Measurements from ENCODE around the gene VTI1A. TPM values are rescaled to one million over a fixed set of nuclear protein-coding genes. Genes with fewer than 3 reads are reported as not detected.

The VTI1A gene
- polyA plus RNA-seq, 1 donor from 2014 or later = 28.7 TPM

- H3K9me2 ChIP-seq (ENCODE audit: insufficient read depth, low read length) = no peaks in the 10 kb centered on the region
- H3K9ac ChIP-seq (ENCODE audit: low read length) = no peak overlapping the region
- no peaks in the 10 kb centered on the region for H3K27me3 ChIP-seq (ENCODE audit: insufficient read depth, low read depth, low read length)
- H3K79me2 ChIP-seq (replicated peaks; ENCODE audit: insufficient read depth, low read length) = no peaks in the 10 kb centered on the region
- H3K4me2 ChIP-seq (ENCODE audit: low read length) = no peak overlapping the region
- no peaks in the 10 kb centered on the region for H3K36me3 ChIP-seq (ENCODE audit: insufficient read depth, low read length)
- no peaks in the 10 kb centered on the region for H3F3A ChIP-seq (ENCODE audit: insufficient read depth, low read length, poor library complexity, severe bottlenecking)
- H3K9me3 ChIP-seq (ENCODE audit: low read length) = no peaks in the 10 kb centered on the region
- TF ChIP-seq MXI1 (conservative IDR thresholded peaks at IDR 0.05; ENCODE audit: poor library complexity, severe bottlenecking) (no peak), SMC3 (conservative IDR thresholded peaks at IDR 0.05; ENCODE audit: poor library complexity) (no peak), CTCF (IDR thresholded peaks at IDR 0.05; ENCODE audit: poor library complexity, severe bottlenecking) (no peak), EZH2 (IDR thresholded peaks at IDR 0.05; ENCODE audit: borderline replicate concordance, insufficient read depth, low read length, poor library complexity, severe bottlenecking) (no peak), EP300 (conservative IDR thresholded peaks at IDR 0.05; ENCODE audit: poor library complexity, severe bottlenecking) (no peak), POLR2AphosphoS5 (IDR thresholded peaks at IDR 0.05) (no peak), TAF1 (IDR thresholded peaks at IDR 0.05; ENCODE audit: low read depth) (no peak), RAD21 (conservative IDR thresholded peaks at IDR 0.05) (no peak), REST (IDR thresholded peaks at IDR 0.05; ENCODE audit: borderline replicate concordance) (no peak)
- H4K20me1 ChIP-seq (ENCODE audit: insufficient read depth) = no peaks in the 10 kb centered on the region
- no peak overlapping the region for H3K27ac ChIP-seq (ENCODE audit: low read length)
- no peak overlapping the region for H3K4me3 ChIP-seq (ENCODE audit: low read length)
- no peak overlapping the region for H2AFZ ChIP-seq (ENCODE audit: low read depth, low read length)
These were observed 328.4 kb downstream of the VTI1A start for GRCh38 chr10:112775381-112775780.

GRCh38 chr10:112775892-112776674 is 329.1 kb downstream of the VTI1A start:
- Histone ChIP-seq H3K9me3 (ENCODE audit: low read length) (no peaks in the 10 kb centered on the region), H3K9me2 (ENCODE audit: insufficient read depth, low read length) (no peaks in the 10 kb centered on the region), H2AFZ (ENCODE audit: low read depth, low read length) (no peak overlapping the region), H3K4me3 (ENCODE audit: low read length) (no peak overlapping the region), H3K4me2 (ENCODE audit: low read length) (no peak overlapping the region), H3F3A (ENCODE audit: insufficient read depth, low read length, poor library complexity, severe bottlenecking) (no peaks in the 10 kb centered on the region), H3K9ac (ENCODE audit: low read length) (no peak overlapping the region), H3K27ac (ENCODE audit: low read length) (no peak overlapping the region), H3K27me3 (ENCODE audit: insufficient read depth, low read depth, low read length) (no peaks in the 10 kb centered on the region), H4K20me1 (ENCODE audit: insufficient read depth) (no peaks in the 10 kb centered on the region), H3K79me2 (replicated peaks; ENCODE audit: insufficient read depth, low read length) (no peaks in the 10 kb centered on the region), H3K36me3 (ENCODE audit: insufficient read depth, low read length) (no peaks in the 10 kb centered on the region)
- TF ChIP-seq REST (IDR thresholded peaks at IDR 0.05; ENCODE audit: borderline replicate concordance) (no peak), RAD21 (conservative IDR thresholded peaks at IDR 0.05) (no peak), SMC3 (conservative IDR thresholded peaks at IDR 0.05; ENCODE audit: poor library complexity) (no peak), TAF1 (IDR thresholded peaks at IDR 0.05; ENCODE audit: low read depth) (no peak), MXI1 (conservative IDR thresholded peaks at IDR 0.05; ENCODE audit: poor library complexity, severe bottlenecking) (no peak), CTCF (IDR thresholded peaks at IDR 0.05; ENCODE audit: poor library complexity, severe bottlenecking) (no peak), POLR2AphosphoS5 (IDR thresholded peaks at IDR 0.05) (no peak), EZH2 (IDR thresholded peaks at IDR 0.05; ENCODE audit: borderline replicate concordance, insufficient read depth, low read length, poor library complexity, severe bottlenecking) (no peak)
